D721Med (cell line): ENCODE measurements around the gene DBNDD1.

Experiments used
- DNase-seq: peaks from one replicate; pipeline ENCODE4 v3.0.0; 2011; ENCODE audit warnings: low spot score; ENCODE audit not compliant: insufficient read length
- FAIRE-seq: peaks from 2 replicates; lab custom pipeline; 2011; peaks lifted over from hg19 to GRCh38; lab: Jason Lieb, UNC
- TF ChIP-seq, protein P1 (sequence below): IDR thresholded peaks from 2 replicates; pipeline ENCODE4 v1.5.1; 2012; ENCODE audit warnings: mild to moderate bottlenecking, control low read depth; ENCODE audit not compliant: insufficient read depth; ENCODE audit errors: missing control alignments

DBNDD1 gene

DNA sequence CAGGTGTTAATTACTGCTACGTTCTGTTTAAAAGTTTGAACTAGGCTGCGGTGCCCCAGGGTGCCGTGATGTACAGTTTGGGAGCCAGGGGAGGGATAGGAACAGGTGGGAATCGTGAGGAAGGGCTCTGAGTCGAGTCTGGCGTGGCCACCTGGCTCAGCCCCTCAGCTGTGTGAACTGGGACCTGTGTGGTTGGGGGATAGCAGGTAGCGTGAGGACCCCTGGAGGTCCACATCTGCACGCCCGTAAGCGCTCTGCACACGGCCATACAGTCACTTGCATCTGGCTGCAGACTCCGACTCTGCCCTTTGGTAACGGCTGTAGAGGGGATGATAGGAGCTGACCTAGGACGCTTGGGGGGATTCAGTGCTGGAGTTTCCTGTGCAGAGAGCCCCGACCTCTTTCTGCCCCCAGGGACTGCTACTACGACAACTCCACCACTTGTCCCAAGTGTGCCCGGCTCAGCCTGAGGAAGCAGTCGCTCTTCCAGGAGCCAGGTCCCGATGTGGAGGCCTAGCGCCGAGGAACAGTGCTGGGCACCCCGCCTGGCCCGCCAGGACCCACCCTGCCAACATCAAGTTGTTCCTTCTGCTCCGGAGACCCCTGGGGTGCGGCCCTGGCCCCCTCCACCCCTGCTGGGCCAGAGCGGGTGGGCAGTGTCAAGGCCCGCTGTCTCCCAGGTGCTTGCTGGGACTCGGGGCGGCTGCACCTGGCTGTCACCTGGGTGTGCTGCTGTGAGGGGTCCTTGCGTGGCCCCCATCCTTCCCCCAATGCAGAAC lies 53.6 kb downstream of the DBNDD1 start:
- FAIRE-seq = no peak
- no peak for DNase-seq
- TF ChIP-seq, protein P1, sequence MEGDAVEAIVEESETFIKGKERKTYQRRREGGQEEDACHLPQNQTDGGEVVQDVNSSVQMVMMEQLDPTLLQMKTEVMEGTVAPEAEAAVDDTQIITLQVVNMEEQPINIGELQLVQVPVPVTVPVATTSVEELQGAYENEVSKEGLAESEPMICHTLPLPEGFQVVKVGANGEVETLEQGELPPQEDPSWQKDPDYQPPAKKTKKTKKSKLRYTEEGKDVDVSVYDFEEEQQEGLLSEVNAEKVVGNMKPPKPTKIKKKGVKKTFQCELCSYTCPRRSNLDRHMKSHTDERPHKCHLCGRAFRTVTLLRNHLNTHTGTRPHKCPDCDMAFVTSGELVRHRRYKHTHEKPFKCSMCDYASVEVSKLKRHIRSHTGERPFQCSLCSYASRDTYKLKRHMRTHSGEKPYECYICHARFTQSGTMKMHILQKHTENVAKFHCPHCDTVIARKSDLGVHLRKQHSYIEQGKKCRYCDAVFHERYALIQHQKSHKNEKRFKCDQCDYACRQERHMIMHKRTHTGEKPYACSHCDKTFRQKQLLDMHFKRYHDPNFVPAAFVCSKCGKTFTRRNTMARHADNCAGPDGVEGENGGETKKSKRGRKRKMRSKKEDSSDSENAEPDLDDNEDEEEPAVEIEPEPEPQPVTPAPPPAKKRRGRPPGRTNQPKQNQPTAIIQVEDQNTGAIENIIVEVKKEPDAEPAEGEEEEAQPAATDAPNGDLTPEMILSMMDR = no peak

DNA sequence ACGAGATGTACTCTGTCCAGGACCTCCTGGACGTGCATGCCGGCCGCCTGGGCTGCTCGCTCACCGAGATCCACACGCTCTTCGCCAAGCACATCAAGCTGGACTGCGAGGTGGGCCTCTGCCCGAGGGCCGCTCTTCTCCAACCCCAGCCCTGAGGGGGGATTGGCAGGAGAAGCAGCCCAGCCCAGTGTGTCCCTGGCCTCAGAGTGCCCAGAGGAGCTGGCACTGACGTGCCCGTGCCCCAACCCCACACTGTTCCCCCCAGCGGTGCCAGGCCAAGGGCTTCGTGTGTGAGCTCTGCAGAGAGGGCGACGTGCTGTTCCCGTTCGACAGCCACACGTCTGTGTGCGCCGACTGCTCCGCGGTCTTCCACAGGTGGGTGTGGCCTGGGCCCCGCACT lies 55.1 kb downstream of the DBNDD1 start:
- TF ChIP-seq, protein P1 = no peak
- DNase-seq = no peak
- no peak for FAIRE-seq

DNA sequence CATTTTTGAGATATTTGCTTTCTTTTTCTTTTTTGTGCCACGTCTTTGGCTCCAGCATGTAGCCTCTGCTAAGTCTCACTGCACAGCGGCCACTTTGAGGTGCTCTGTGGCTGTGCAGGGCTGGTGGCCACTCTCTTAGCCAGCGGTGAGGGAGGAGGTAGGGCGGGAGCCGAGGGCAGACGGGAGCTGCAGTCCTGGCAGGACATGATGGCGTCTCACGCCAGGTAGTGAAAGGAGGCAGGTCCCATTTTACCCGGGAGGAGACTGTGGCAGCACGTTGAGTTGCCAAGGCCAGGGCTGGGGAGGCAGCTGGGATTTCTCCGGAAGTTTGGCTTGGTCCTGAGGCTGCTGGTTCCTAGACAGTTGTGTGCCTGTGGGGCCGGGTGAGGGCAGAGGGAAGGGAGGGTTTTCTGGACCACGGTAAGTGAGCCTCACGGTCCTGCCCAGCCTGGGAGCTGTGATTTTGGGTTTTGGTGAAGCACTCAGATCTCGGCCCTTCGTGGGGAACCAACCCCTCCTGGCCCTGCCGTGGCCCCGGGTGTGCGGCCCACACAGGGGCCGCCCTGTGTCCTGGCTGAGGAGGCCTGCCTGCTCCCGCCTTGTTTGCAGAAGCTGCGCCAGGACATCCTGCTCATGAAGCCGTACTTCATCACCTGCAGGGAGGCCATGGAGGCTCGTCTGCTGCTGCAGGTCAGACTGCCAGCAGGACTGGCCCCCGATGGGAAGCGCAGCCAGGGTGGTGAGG lies 56.3 kb downstream of the DBNDD1 start:
- TF ChIP-seq, protein P1 = no peak
- no peak for FAIRE-seq
- DNase-seq = no peak

DNA sequence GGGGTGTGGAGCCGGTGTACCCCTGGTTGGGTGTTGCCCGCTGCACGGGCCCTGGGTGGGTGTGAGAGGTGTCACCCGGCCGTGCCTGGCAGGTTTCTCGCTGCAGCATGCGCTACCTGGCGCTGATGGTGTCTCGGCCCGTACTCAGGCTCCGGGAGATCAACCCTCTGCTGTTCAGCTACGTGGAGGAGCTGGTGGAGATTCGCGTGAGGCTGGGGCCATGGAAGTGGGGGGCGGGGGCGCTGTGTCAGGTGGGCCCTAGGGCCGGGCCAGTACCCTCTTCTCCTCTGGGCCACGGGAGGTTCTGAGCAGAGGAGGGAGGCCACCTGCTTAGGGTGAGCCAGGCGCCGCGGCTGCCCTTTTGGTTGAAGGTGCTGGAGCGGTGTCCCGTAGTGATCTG lies 57.3 kb downstream of the DBNDD1 start:
- TF ChIP-seq, protein P1 = no peak
- no peak for DNase-seq
- no peak for FAIRE-seq

DNA sequence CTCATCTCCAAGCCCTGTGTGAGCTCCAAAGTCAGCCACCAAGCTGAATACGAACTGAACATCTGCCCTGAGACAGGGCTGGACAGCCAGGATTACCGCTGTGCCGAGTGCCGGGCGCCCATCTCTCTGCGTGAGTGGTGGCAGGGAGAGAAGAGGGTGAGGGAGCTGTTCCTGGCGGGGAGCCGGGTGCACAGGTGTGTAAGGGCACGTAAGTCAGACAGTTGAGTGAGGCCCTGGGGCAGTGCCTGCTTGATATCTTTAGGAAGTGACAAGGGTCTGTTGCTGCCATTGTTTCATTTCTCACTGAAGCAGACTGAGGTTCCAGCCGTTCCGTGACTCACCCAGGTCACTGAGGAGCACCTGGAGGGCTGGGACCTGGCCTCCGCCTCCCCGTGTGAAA lies 58.3 kb downstream of the DBNDD1 start:
- DNase-seq = no peak
- FAIRE-seq = no peak
- TF ChIP-seq, protein P1 = no peak

DNA sequence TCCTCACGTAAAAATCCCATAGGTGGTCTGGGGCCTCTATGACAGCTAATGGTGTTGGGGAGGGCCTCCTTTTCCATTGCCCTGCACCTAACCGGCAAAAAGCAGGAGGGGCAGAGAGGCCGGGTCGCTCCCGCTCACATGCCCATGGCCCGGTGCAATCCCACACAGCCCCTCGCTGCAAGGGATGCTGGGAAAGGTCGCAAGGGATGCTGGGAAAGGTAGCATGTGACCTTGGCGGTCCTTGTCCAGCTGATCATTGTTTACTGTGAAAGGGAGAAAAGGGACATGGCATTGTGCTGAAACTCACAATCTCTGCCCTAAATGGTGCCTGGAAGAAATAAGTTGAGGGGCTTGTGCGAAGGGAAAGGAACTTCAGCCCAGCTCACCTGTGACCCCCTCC lies 60.7 kb downstream of the DBNDD1 start:
- TF ChIP-seq, protein P1 = no peak
- FAIRE-seq = no peak
- no peak for DNase-seq

DNA sequence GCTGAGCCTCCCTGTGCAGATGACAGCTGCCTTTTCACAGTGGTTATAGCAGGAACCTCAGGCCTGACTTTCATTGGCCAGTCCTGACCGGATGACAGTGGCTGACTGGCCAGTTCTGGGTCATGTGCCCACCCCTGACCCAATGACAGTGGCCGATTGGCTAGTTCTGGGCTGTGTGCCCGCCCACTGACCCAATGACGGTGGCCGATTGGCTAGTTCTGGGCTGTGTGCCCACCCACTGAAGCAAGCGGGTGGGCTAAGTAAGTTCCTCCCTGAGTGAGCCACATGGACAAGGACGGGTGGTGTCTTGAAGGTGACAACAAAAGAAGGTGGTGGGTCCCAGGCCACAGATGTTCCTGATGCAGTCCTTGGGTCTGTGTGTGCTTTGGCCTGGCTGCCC lies 61.2 kb downstream of the DBNDD1 start:
- FAIRE-seq (no peak), DNase-seq (no peak)
- TF ChIP-seq, protein P1 = no peak
